Heart right ventricle (tissue), 16 donors: Measurements from ENCODE around the gene PLA2G2F. TPM values are rescaled to one million over a fixed set of nuclear protein-coding genes. Genes with fewer than 3 reads are reported as not detected.

Experiments used
- ATAC-seq, 8 donors: fragments of 200-7000 bp; cut with Tn5 transposase; one replicate each; pipeline ENCODE4 v1.9.1; 2020; ENCODE audit warnings: mild to moderate bottlenecking in 8 of 8, moderate library complexity in 8 of 8, moderate number of reproducible peaks in 1 of 8
- DNase-seq, 2 donors: peaks; one replicate each; pipeline ENCODE4 v3.0.0-alpha.2; 2020
- H3K27ac ChIP-seq, 10 donors: fragments of 200-600 bp; sonication (generic) in 2 of 10; one replicate each; pipeline versions ENCODE4 v1.5.0 to v1.8.0; 2020 to 2022; ENCODE audit warnings: mild to moderate bottlenecking in 3 of 10
- H3K27me3 ChIP-seq, 7 donors: fragments of 200-600 bp; one replicate each; pipeline ENCODE4 v1.8.0; 2021 to 2022; ENCODE audit warnings: mild to moderate bottlenecking in 2 of 7
- H3K36me3 ChIP-seq, 9 donors: fragments of 200-600 bp; sonication (generic) in 1 of 9; one replicate each; pipeline versions ENCODE4 v1.5.0 to v1.8.0; 2020 to 2022; ENCODE audit warnings: mild to moderate bottlenecking in 2 of 9
- H3K4me1 ChIP-seq, 9 donors: fragments of 200-600 bp; sonication (generic) in 1 of 9; one replicate each; pipeline versions ENCODE4 v1.5.0 to v1.8.0; 2020 to 2022; ENCODE audit warnings: mild to moderate bottlenecking in 4 of 9
- H3K4me3 ChIP-seq, 10 donors: fragments of 200-600 bp; sonication (generic) in 2 of 10; one replicate each; pipeline versions ENCODE4 v1.5.0 to v1.8.0; 2020 to 2022; ENCODE audit warnings: mild to moderate bottlenecking in 7 of 10, moderate library complexity in 2 of 10
- H3K9me3 ChIP-seq, 11 donors: fragments of 200-600 bp in 10 of 11; sonication (generic) in 2 of 11; one replicate each; pipeline versions ENCODE4 v1.5.0 to v1.8.0; 2013 to 2022; ENCODE audit warnings: mild to moderate bottlenecking in 2 of 11, control low read depth in 1 of 11, moderate library complexity in 1 of 11
- WGBS, 2 donors: extraction: QIAGEN DNeasy Blood & Tissue Kit; methylation state at CpG; one replicate each; pipeline ENCODE4 v1.1.7; 2013; ENCODE audit warnings: inconsistent platforms in 1 of 2; 5-methylcytosine and 5-hydroxymethylcytosine counted together
- intact Hi-C, 10 donors: fragments of 100-400 bp; cut with DNase I; formaldehyde crosslinking; loops; one replicate each; pipeline versions ENCODE4 v1.11.1 to v1.14.2; 2022
- polyA plus RNA-seq, 2 donors: library from polyadenylated mRNA; stranded (reverse); fragments of 200-250 nt; gene quantifications; one replicate each; pipeline ENCODE4 v1.2.3, GENCODE V29; 2013
- total RNA-seq, 10 donors: library from RNA; stranded (reverse); fragmentation: NEBNext Ultra II Directional in 3 of 10; extraction: Animal tissue kit (Norgen Biotek cat#: 25700) in 3 of 10; gene quantifications; one replicate each; pipeline versions ENCODE4 v1.2.1 to v1.2.4, GENCODE V29; 2021 to 2023
- TF ChIP-seq, protein P1 (sequence below), 9 donors: fragments of 200-600 bp; sonication (generic) in 2 of 9; IDR thresholded peaks; one replicate each; pipeline versions ENCODE4 v1.5.0 to v1.8.0; 2021 to 2022; ENCODE audit warnings: antibody characterized with exemption in 9 of 9, mild to moderate bottlenecking in 5 of 9, moderate library complexity in 1 of 9
- donor health status: Arrhythmogenic right ventricular cardiomyopathy.
- donor health status: ischemic (EF 13 %, LVEDD 7.1; RV severe dilation, severe dysfunction).
- donor health status: healthy with polysubstance abuse.
- donor health status: DM: no; HTN: yes; CAD: no.
- donor health status: DM: no; HTN: no; CAD: no.
- donor health status: ischemic (EF 25% LVEDD 6.9; RV normal size, moderate dysfunction).
- donor health status: ischemic (EF 25% LVEDD 5.7; RV mildly dilated, moderate dysfunction).
- donor health status: healthy.
- donor health status: DM: yes; HTN: yes; CAD: no.
- donor health status: Ischemic cardiomyopathy.
- donor health status: ischemic (EF 35%, LVEDD 5.7; RV mildly dilated, moderate dysfunction).
- donor health status: nonischemic (EF 11% LVEDD 7.7; RV severe dilation, severe dysfunction).
- donor health status: DM: yes; HTN: yes; CAD: no.
- donor health status: PGD.
- donor health status: ischemic (EF 29% LVEDD 5.4; RV normal size, mild dysfunction).
- donor health status: nonischemic (EF 23%, LVEDD 6.1; RV moderate dilation, normal function).

PLA2G2F gene
- total and polyA plus RNA-seq, 12 donors: not detected

GRCh38 chr1:20197329-20197791 lies 58.2 kb downstream of the PLA2G2F start:
- Histone ChIP-seq H3K27ac (no peak overlapping the region), H3K27me3 (peaks cover 0 to 46% (median 13%) of the 10 kb centered on the region in 7 donors), H3K4me3 (no peak overlapping the region), H3K9me3 (no peaks in the 10 kb centered on the region), H3K36me3 (no peaks in the 10 kb centered on the region), H3K4me1 (peaks cover 0 to 14% (median 4%) of the 10 kb centered on the region in 9 donors)
- intact Hi-C loops: loop anchor here in 5 of 10 donors (5.0 to 10.0 kb wide), 4 partner anchors 220 to 280 kb away; partner anchors contain the start of gene PLA2G2A (in 3 of the 5)
- ATAC-seq (no peak), DNase-seq (no peak)
- TF ChIP-seq, protein P1, sequence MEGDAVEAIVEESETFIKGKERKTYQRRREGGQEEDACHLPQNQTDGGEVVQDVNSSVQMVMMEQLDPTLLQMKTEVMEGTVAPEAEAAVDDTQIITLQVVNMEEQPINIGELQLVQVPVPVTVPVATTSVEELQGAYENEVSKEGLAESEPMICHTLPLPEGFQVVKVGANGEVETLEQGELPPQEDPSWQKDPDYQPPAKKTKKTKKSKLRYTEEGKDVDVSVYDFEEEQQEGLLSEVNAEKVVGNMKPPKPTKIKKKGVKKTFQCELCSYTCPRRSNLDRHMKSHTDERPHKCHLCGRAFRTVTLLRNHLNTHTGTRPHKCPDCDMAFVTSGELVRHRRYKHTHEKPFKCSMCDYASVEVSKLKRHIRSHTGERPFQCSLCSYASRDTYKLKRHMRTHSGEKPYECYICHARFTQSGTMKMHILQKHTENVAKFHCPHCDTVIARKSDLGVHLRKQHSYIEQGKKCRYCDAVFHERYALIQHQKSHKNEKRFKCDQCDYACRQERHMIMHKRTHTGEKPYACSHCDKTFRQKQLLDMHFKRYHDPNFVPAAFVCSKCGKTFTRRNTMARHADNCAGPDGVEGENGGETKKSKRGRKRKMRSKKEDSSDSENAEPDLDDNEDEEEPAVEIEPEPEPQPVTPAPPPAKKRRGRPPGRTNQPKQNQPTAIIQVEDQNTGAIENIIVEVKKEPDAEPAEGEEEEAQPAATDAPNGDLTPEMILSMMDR (IDR thresholded peaks at IDR 0.05): no peak
- 60 to 71% methylated on average over 6 of the region's 6 CpGs for WGBS, 2 donors

DNA sequence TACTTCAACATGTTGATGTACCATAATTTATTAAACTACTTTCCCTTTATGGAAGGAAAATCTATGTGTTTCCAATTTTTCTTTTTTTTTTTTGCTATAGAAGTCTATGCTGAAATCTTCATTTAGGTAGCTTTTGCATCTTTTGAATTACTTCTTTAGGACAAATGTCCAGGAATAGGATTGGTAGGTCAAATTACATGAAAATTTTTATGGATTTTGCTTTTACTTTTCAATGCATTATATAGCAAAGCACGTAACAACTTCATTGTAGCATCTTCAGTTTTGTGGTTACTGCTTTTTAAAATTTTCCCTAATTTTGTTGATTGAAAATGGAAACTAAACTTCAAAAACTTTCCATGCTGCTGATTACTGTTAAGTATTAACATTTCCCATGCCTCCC lies 59.2 kb downstream of the PLA2G2F start:
- ATAC-seq: no peak
- Histone ChIP-seq H3K9me3 (no peaks in the 10 kb centered on the region), H3K27ac (no peak overlapping the region), H3K4me3 (no peak overlapping the region), H3K36me3 (no peaks in the 10 kb centered on the region), H3K4me1 (peaks cover 0 to 10% (median 4%) of the 10 kb centered on the region in 9 donors), H3K27me3 (peaks cover 0 to 52% (median 8%) of the 10 kb centered on the region in 7 donors)
- intact Hi-C loops: loop anchor here in 5 of 10 donors (5.0 to 10.0 kb wide), 4 partner anchors 221 to 281 kb away; partner anchors contain the start of gene PLA2G2A (in 3 of the 5)
- DNase-seq: no peak
- TF ChIP-seq, protein P1 (IDR thresholded peaks at IDR 0.05): no peak
- 87 to 88% methylated on average over 1 of the region's 1 CpG for WGBS, 2 donors

DNA sequence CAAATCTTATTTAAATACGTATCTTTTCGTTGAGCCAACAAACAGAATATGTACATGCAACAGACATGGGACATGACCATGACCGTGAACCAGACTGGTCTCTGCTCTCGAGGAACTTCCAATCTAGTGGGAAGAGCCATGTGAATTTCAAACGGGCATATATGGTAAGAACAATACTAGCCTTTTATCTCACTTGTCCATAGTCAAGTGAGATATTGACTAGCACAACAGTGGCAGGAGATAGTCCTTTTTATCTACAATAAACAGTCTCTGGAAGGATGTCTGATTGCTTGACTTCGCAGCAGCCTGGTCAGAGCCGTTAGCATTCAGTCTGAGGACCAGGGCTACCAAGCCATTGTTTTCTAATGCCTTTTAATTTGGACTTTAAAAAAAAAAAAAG lies 59.8 kb downstream of the PLA2G2F start:
- peaks cover 0 to 10% (median 4%) of the 10 kb centered on the region in 9 donors for H3K4me1 ChIP-seq
- no peaks in the 10 kb centered on the region for H3K9me3 ChIP-seq
- TF ChIP-seq, protein P1 (IDR thresholded peaks at IDR 0.05): no peak
- H3K36me3 ChIP-seq: no peaks in the 10 kb centered on the region
- no peak for ATAC-seq
- no peak overlapping the region for H3K4me3 ChIP-seq
- intact Hi-C loops: loop anchor here in 5 of 10 donors (5.0 to 10.0 kb wide), 4 partner anchors 222 to 282 kb away; partner anchors contain the start of gene PLA2G2A (in 3 of the 5)
- peaks cover 0 to 55% (median 10%) of the 10 kb centered on the region in 7 donors for H3K27me3 ChIP-seq
- DNase-seq: no peak
- WGBS, 2 donors: 59 to 63% methylated on average over 7 of the region's 7 CpGs
- H3K27ac ChIP-seq: no peak overlapping the region

- 42 to 51% methylated on average over 3 of the region's 3 CpGs for WGBS, 2 donors
- DNase-seq: no peak
- Histone ChIP-seq H3K9me3 (no peaks in the 10 kb centered on the region), H3K4me1 (peaks cover 0 to 9% (median 4%) of the 10 kb centered on the region in 9 donors), H3K27ac (no peak overlapping the region), H3K36me3 (no peaks in the 10 kb centered on the region), H3K4me3 (no peak overlapping the region), H3K27me3 (peaks cover 0 to 55% (median 10%) of the 10 kb centered on the region in 7 donors)
- intact Hi-C loops: loop anchor here in 5 of 10 donors (5.0 to 10.0 kb wide), 4 partner anchors 222 to 282 kb away; partner anchors contain the start of gene PLA2G2A (in 3 of the 5)
- ATAC-seq: no peak
- TF ChIP-seq, protein P1 (IDR thresholded peaks at IDR 0.05): no peak
These were observed 60.3 kb downstream of the PLA2G2F start for GRCh38 chr1:20199403-20199802.
